Endothelial cell of umbilical vein (primary cell): ENCODE measurements around the gene SPACA9. TPM values are rescaled to one million over a fixed set of nuclear protein-coding genes. Genes with fewer than 3 reads are reported as not detected.

Source experiments
- BruUV-seq: library from RNA; stranded (reverse); fragments of 400-500 nt; replicated peaks from 2 replicates; lab custom pipeline; 2021; lab: Mats Ljungman, UMichigan
- CTCF ChIA-PET: fragments of 300-600, 350-600 bp; sonication (Branson Sonifier 250); formaldehyde crosslinking; loops from one replicate; lab custom pipeline; 2021; ENCODE audit warnings: antibody characterized with exemption, inconsistent platforms; lab: Charles Lee
- POLR2A ChIA-PET: fragments of 300-600, 350-600 bp; sonication (Branson Sonifier 250); formaldehyde crosslinking; loops from one replicate; lab custom pipeline; 2021; ENCODE audit warnings: antibody characterized with exemption, inconsistent platforms; lab: Charles Lee
- DNase-seq: peaks from one replicate; pipeline ENCODE4 v3.0.0-alpha.2; 2011; ENCODE audit warnings: low read depth, low spot score
- FAIRE-seq: peaks from 2 replicates; lab custom pipeline; 2011; peaks lifted over from hg19 to GRCh38; lab: Jason Lieb, UNC
- H2AFZ ChIP-seq: 2 replicates; pipeline ENCODE4 v1.6.0; 2012; ENCODE audit warnings: low read depth, low read length, control low read depth, inconsistent platforms
- H3K27ac ChIP-seq: 2 replicates; pipeline ENCODE4 v1.5.1; 2011; ENCODE audit warnings: low read depth, mild to moderate bottlenecking, control low read depth, low read length, moderate library complexity; ENCODE audit not compliant: insufficient read depth
- H3K27me3 ChIP-seq, 2 experiments: 2 replicates each; pipeline versions ENCODE4 v1.6.0 to v1.6.1; 2011; ENCODE audit warnings: low read length in 2 of 2, mixed read lengths in 1 of 2; ENCODE audit not compliant: control insufficient read depth in 2 of 2, insufficient read depth in 2 of 2
- H3K36me3 ChIP-seq, 2 experiments: 2 replicates in 1 of 2; 3 replicates in 1 of 2; pipeline ENCODE4 v1.5.1; 2011; ENCODE audit warnings: low read length in 2 of 2, mild to moderate bottlenecking in 1 of 2, moderate library complexity in 1 of 2; ENCODE audit not compliant: control insufficient read depth in 2 of 2, insufficient read depth in 2 of 2; ENCODE audit errors: extremely low read depth in 1 of 2
- H3K4me1 ChIP-seq: 3 replicates; pipeline ENCODE4 v1.5.1; 2011; ENCODE audit warnings: mild to moderate bottlenecking, low read length; ENCODE audit not compliant: control insufficient read depth, insufficient read depth; ENCODE audit errors: extremely low read depth
- H3K4me2 ChIP-seq: 2 replicates; pipeline ENCODE4 v1.6.1; 2011; ENCODE audit warnings: low read length, control low read depth, mixed read lengths; ENCODE audit not compliant: insufficient read depth
- H3K4me3 ChIP-seq, 3 experiments: fragments of 200-600 bp in 1 of 3; sonication (generic), shearing (Covaris generic) in 1 of 3; replicated peaks in 1 of 3; 2 replicates each; pipeline ENCODE4 v1.5.1; 2011 to 2016; ENCODE audit warnings: control low read depth in 3 of 3, low read length in 3 of 3, mild to moderate bottlenecking in 2 of 3, inconsistent platforms in 1 of 3, low read depth in 1 of 3, moderate library complexity in 1 of 3; ENCODE audit not compliant: insufficient read depth in 1 of 3
- H3K79me2 ChIP-seq: 2 replicates; pipeline ENCODE4 v1.6.0; 2012; ENCODE audit warnings: low read length, inconsistent platforms; ENCODE audit not compliant: control insufficient read depth, insufficient read depth
- H3K9ac ChIP-seq: replicated peaks from 2 replicates; pipeline ENCODE3; 2011; ENCODE audit warnings: low read length, control low read depth; ENCODE audit not compliant: insufficient read depth; ENCODE audit errors: extremely low read depth
- H3K9me1 ChIP-seq: replicated peaks from 3 replicates; pipeline ENCODE4 v1.6.0; 2011; ENCODE audit warnings: mild to moderate bottlenecking, low read length; ENCODE audit not compliant: control insufficient read depth, insufficient read depth; ENCODE audit errors: extremely low read depth
- H3K9me3 ChIP-seq: replicated peaks from 2 replicates; pipeline ENCODE4 v1.5.1; 2012; ENCODE audit warnings: low read length, inconsistent platforms; ENCODE audit not compliant: control insufficient read depth, insufficient read depth
- H4K20me1 ChIP-seq: replicated peaks from 2 replicates; pipeline ENCODE3; 2011; ENCODE audit warnings: mild to moderate bottlenecking, low read length; ENCODE audit not compliant: control insufficient read depth, insufficient read depth; ENCODE audit errors: extremely low read depth
- EZH2 ChIP-seq: IDR thresholded peaks from 2 replicates; pipeline ENCODE4 v1.6.1; 2012; ENCODE audit warnings: borderline replicate concordance, low read depth, mild to moderate bottlenecking, moderate library complexity, low read length, inconsistent platforms; ENCODE audit not compliant: severe bottlenecking
- FOS ChIP-seq: IDR thresholded peaks from 2 replicates; pipeline ENCODE4 v1.6.1; 2011; ENCODE audit warnings: mild to moderate bottlenecking, low read length, moderate library complexity, borderline replicate concordance; ENCODE audit not compliant: insufficient read depth
- GATA2 ChIP-seq: IDR thresholded peaks from 2 replicates; pipeline ENCODE4 v1.7.0; 2011; ENCODE audit warnings: low read depth, mild to moderate bottlenecking, moderate library complexity, mixed read lengths, low read length; ENCODE audit not compliant: insufficient read length, insufficient read depth
- JUN ChIP-seq: IDR thresholded peaks from 2 replicates; pipeline ENCODE4 v1.6.1; 2011; ENCODE audit warnings: borderline replicate concordance, low read depth; ENCODE audit not compliant: insufficient read length, insufficient read depth
- MYC ChIP-seq: IDR thresholded peaks from one replicate; pipeline ENCODE4 v1.6.1; 2011; ENCODE audit warnings: mild to moderate bottlenecking, low read depth, low read length
- POLR2A ChIP-seq: IDR thresholded peaks from 2 replicates; pipeline ENCODE4 v1.6.1; 2012; ENCODE audit warnings: low read depth, mild to moderate bottlenecking, control low read depth, low read length
- POLR2AphosphoS5 ChIP-seq: IDR thresholded peaks from 2 replicates; pipeline ENCODE4 v1.6.1; 2012; ENCODE audit warnings: low read depth, mild to moderate bottlenecking, control low read depth, low read length, moderate library complexity; ENCODE audit not compliant: insufficient read depth
- dilution Hi-C: fragments of 300-500 bp; cut with MboI; formaldehyde crosslinking; loops from one replicate; pipeline ENCODE4 v1.15.0; 2019; ENCODE audit warnings: low sequenced_read_pairs; ENCODE audit not compliant: extremely low pct_ligation_motif_present
- intact Hi-C: fragments of 100-400 bp; cut with micrococcal nuclease; formaldehyde crosslinking; loops from one replicate; pipeline ENCODE4 v1.10.0; 2022
- polyA plus RNA-seq, 4 experiments: library from polyadenylated mRNA; depleted of rRNA in 3 of 4; stranded (reverse) in 3 of 4; unstranded in 1 of 4; fragments of >200 nt; gene quantifications; 2 replicates each; pipeline versions ENCODE4 v1.2.1 to v1.2.3, GENCODE V29; 2011 to 2012; ENCODE audit warnings: missing spikeins in 1 of 4
- total RNA-seq: library from RNA; stranded (reverse); gene quantifications from 2 replicates; pipeline ENCODE4 v1.2.3, GENCODE V29; 2021
- TF ChIP-seq, protein P1 (sequence below), 2 donors: IDR thresholded peaks; 1 replicate in 1 of 2; 2 replicates in 1 of 2; pipeline ENCODE4 v1.5.1; 2011; ENCODE audit warnings: low read length in 2 of 2, mild to moderate bottlenecking in 2 of 2, moderate library complexity in 2 of 2, control low read depth in 1 of 2, inconsistent platforms in 1 of 2, low read depth in 1 of 2; ENCODE audit not compliant: insufficient read depth in 1 of 2; ENCODE audit errors: extremely low read depth in 1 of 2
- TF ChIP-seq, protein P2 (sequence below): IDR thresholded peaks from 2 replicates; pipeline ENCODE4 v1.6.1; 2011; ENCODE audit not compliant: insufficient read depth, insufficient read length

Gene SPACA9
- total and polyA plus RNA-seq, 2 donors (not counting 3 experiments of a cell fraction or from before 2014, with no cell fraction given) = 2.6 to 3.6 TPM

DNA sequence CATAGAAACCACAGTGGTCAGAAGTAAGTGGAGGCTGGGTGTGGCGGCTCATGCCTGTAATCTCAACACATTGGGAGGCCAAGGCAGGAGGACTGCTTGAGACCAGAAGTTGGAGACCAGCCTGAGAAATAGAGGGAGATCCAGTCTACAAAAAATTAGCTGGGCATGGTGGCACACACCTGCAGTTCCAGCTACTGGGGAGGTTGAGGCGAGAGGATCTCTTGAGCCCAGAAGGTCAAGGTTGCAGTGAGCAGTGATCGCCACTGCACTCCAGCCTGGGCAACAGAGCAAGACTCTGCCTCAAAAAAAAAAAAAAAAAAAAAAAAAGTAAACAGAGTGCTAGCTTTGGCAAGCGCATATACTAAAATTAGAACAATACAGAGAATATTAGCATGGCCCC, 25.2 kb upstream of the SPACA9 start:
- H4K20me1 ChIP-seq = no peaks in the 10 kb centered on the region
- ChIA-PET CTCF (interaction anchor here (0.6 to 0.8 kb wide), 2 partner anchors 9 to 67 kb away, joined by 3 read pairs; no protein-coding TSS in a partner anchor), POLR2A (no interaction called here)
- no peaks in the 10 kb centered on the region for H3K4me1 ChIP-seq
- DNase-seq = no peak
- intact Hi-C loops (no loop called here), dilution Hi-C loops (no loop called here)
- H3K27ac ChIP-seq = no peak overlapping the region
- no peaks in the 10 kb centered on the region for H3K27me3 ChIP-seq
- H3K9ac ChIP-seq = no peak overlapping the region
- TF ChIP-seq EZH2 = no peak
- no peak for TF ChIP-seq POLR2AphosphoS5
- TF ChIP-seq POLR2A = no peak
- no peak for TF ChIP-seq GATA2
- no peak for TF ChIP-seq MYC
- no peak for TF ChIP-seq FOS
- no peak for TF ChIP-seq JUN
- TF ChIP-seq, protein P1, sequence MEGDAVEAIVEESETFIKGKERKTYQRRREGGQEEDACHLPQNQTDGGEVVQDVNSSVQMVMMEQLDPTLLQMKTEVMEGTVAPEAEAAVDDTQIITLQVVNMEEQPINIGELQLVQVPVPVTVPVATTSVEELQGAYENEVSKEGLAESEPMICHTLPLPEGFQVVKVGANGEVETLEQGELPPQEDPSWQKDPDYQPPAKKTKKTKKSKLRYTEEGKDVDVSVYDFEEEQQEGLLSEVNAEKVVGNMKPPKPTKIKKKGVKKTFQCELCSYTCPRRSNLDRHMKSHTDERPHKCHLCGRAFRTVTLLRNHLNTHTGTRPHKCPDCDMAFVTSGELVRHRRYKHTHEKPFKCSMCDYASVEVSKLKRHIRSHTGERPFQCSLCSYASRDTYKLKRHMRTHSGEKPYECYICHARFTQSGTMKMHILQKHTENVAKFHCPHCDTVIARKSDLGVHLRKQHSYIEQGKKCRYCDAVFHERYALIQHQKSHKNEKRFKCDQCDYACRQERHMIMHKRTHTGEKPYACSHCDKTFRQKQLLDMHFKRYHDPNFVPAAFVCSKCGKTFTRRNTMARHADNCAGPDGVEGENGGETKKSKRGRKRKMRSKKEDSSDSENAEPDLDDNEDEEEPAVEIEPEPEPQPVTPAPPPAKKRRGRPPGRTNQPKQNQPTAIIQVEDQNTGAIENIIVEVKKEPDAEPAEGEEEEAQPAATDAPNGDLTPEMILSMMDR (IDR thresholded peaks at IDR 0.05; ENCODE audit: extremely low read depth in 1 of 2, insufficient read depth in 1 of 2, low read depth in 1 of 2, low read length in 2 of 2) = no peak
- TF ChIP-seq, protein P2, sequence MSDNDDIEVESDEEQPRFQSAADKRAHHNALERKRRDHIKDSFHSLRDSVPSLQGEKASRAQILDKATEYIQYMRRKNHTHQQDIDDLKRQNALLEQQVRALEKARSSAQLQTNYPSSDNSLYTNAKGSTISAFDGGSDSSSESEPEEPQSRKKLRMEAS = no peak
- H3K36me3 ChIP-seq = no peaks in the 10 kb centered on the region
- H3K9me3 ChIP-seq = no peaks in the 10 kb centered on the region
- H3K9me1 ChIP-seq = no peaks in the 10 kb centered on the region
- no peak for FAIRE-seq
- no peaks in the 10 kb centered on the region for H3K79me2 ChIP-seq
- H2AFZ ChIP-seq = no peak overlapping the region
- no peak overlapping the region for H3K4me3 ChIP-seq
- no peak overlapping the region for H3K4me2 ChIP-seq
- BruUV-seq = no TSS peak
